HEK293 (cell line): ENCODE measurements around the gene ZSWIM6.

Source experiments
- BCL11B ChIP-seq: fragments of 450-650 bp; formaldehyde crosslinking; IDR thresholded peaks from 2 replicates; pipeline ENCODE4 v1.5.1; 2016; ENCODE audit warnings: low read depth, missing biosample characterization, missing genetic modification characterization
- EGR2 ChIP-seq: fragments of 450-650 bp; formaldehyde crosslinking; IDR thresholded peaks from 2 replicates; pipeline ENCODE4 v1.5.1; 2016; ENCODE audit warnings: low read depth, missing biosample characterization, missing genetic modification characterization
- FEZF1 ChIP-seq: fragments of 450-650 bp; formaldehyde crosslinking; IDR thresholded peaks from 2 replicates; pipeline ENCODE4 v1.5.1; 2016; ENCODE audit warnings: missing biosample characterization, missing genetic modification characterization
- GLIS2 ChIP-seq: fragments of 450-650 bp; formaldehyde crosslinking; IDR thresholded peaks from 2 replicates; pipeline ENCODE4 v1.5.1; 2016; ENCODE audit warnings: missing biosample characterization, missing genetic modification characterization
- HOXC10 ChIP-seq: sonication (generic); formaldehyde crosslinking; IDR thresholded peaks from 2 replicates; pipeline ENCODE4 v1.8.1; 2023; ENCODE audit warnings: mild to moderate bottlenecking, missing genetic modification reagents
- KLF8 ChIP-seq: fragments of 450-650 bp; formaldehyde crosslinking; IDR thresholded peaks from 2 replicates; pipeline ENCODE4 v1.5.1; 2016; ENCODE audit warnings: missing biosample characterization, missing genetic modification characterization
- MYNN ChIP-seq: fragments of 450-650 bp; formaldehyde crosslinking; IDR thresholded peaks from 2 replicates; pipeline ENCODE4 v1.5.1; 2016; ENCODE audit warnings: missing biosample characterization, missing genetic modification characterization, borderline replicate concordance
- SALL2 ChIP-seq: fragments of 450-650 bp; formaldehyde crosslinking; IDR thresholded peaks from 2 replicates; pipeline ENCODE4 v1.5.0; 2017; ENCODE audit warnings: missing biosample characterization, mild to moderate bottlenecking, missing genetic modification characterization, borderline replicate concordance
- SCRT1 ChIP-seq: fragments of 450-650 bp; formaldehyde crosslinking; IDR thresholded peaks from 2 replicates; pipeline ENCODE4 v1.5.1; 2016; ENCODE audit warnings: missing biosample characterization, missing genetic modification characterization, borderline replicate concordance
- SP2 ChIP-seq: fragments of 450-650 bp; formaldehyde crosslinking; IDR thresholded peaks from 2 replicates; pipeline ENCODE4 v1.5.1; 2016; ENCODE audit warnings: missing biosample characterization, missing genetic modification characterization
- ZBTB1 ChIP-seq: fragments of 450-650 bp; formaldehyde crosslinking; IDR thresholded peaks from 2 replicates; pipeline ENCODE4 v1.5.1; 2016; ENCODE audit warnings: missing biosample characterization, missing genetic modification characterization
- ZBTB7A ChIP-seq: fragments of 450-650 bp; formaldehyde crosslinking; IDR thresholded peaks from 2 replicates; pipeline ENCODE4 v1.5.1; 2016; ENCODE audit warnings: low read depth, missing biosample characterization, missing genetic modification characterization
- ZBTB8A ChIP-seq: fragments of 450-650 bp; formaldehyde crosslinking; IDR thresholded peaks from 2 replicates; pipeline ENCODE4 v1.5.1; 2016; ENCODE audit warnings: missing biosample characterization, missing genetic modification characterization
- ZFHX2 ChIP-seq: fragments of 450-650 bp; formaldehyde crosslinking; conservative IDR thresholded peaks from 2 replicates; pipeline ENCODE4 v1.5.1; 2016; ENCODE audit warnings: missing biosample characterization, missing genetic modification characterization
- ZFP37 ChIP-seq: fragments of 450-650 bp; formaldehyde crosslinking; IDR thresholded peaks from 2 replicates; pipeline ENCODE4 v1.5.1; 2016; ENCODE audit warnings: missing biosample characterization, missing genetic modification characterization
- ZNF10 ChIP-seq: fragments of 450-650 bp; formaldehyde crosslinking; IDR thresholded peaks from 2 replicates; pipeline ENCODE4 v1.5.1; 2017; ENCODE audit warnings: missing biosample characterization, missing genetic modification characterization
- ZNF132 ChIP-seq: fragments of 450-650 bp; formaldehyde crosslinking; IDR thresholded peaks from 2 replicates; pipeline ENCODE4 v1.5.1; 2017; ENCODE audit warnings: missing biosample characterization, missing genetic modification characterization, borderline replicate concordance
- ZNF157 ChIP-seq: fragments of 450-650 bp; formaldehyde crosslinking; IDR thresholded peaks from 2 replicates; pipeline ENCODE4 v1.5.1; 2016; ENCODE audit warnings: missing biosample characterization, missing genetic modification characterization
- ZNF16 ChIP-seq: fragments of 450-650 bp; formaldehyde crosslinking; IDR thresholded peaks from 2 replicates; pipeline ENCODE4 v1.5.1; 2016; ENCODE audit warnings: low read depth, missing biosample characterization, missing genetic modification characterization
- ZNF184 ChIP-seq: fragments of 450-650 bp; IDR thresholded peaks from 2 replicates; pipeline ENCODE4 v1.5.1; 2018; ENCODE audit warnings: missing biosample characterization, mild to moderate bottlenecking, missing genetic modification characterization
- ZNF2 ChIP-seq: fragments of 450-650 bp; formaldehyde crosslinking; IDR thresholded peaks from 2 replicates; pipeline ENCODE4 v1.5.1; 2016; ENCODE audit warnings: missing biosample characterization, missing genetic modification characterization
- ZNF211 ChIP-seq: fragments of 450-650 bp; formaldehyde crosslinking; IDR thresholded peaks from 2 replicates; pipeline ENCODE4 v1.5.1; 2016; ENCODE audit warnings: low read depth, missing biosample characterization, missing genetic modification characterization
- ZNF221 ChIP-seq: fragments of 450-650 bp; formaldehyde crosslinking; IDR thresholded peaks from 2 replicates; pipeline ENCODE4 v1.5.1; 2017; ENCODE audit warnings: missing biosample characterization, missing genetic modification characterization, borderline replicate concordance
- ZNF223 ChIP-seq: fragments of 450-650 bp; formaldehyde crosslinking; IDR thresholded peaks from 2 replicates; pipeline ENCODE4 v1.5.1; 2016; ENCODE audit warnings: missing biosample characterization, missing genetic modification characterization
- ZNF23 ChIP-seq: fragments of 450-650 bp; formaldehyde crosslinking; IDR thresholded peaks from 2 replicates; pipeline ENCODE4 v1.5.1; 2016; ENCODE audit warnings: missing biosample characterization, missing genetic modification characterization, borderline replicate concordance
- ZNF274 ChIP-seq, 2 experiments: fragments of 200-500 bp in 1 of 2; fragments of 450-650 bp in 1 of 2; sonication (Bioruptor generic) in 1 of 2; formaldehyde crosslinking in 1 of 2; IDR thresholded peaks; 2 replicates each; pipeline versions ENCODE4 v1.5.1 to v1.6.1; 2014 to 2016; ENCODE audit warnings: borderline replicate concordance in 1 of 2, inconsistent platforms in 1 of 2, low read length in 1 of 2, missing biosample characterization in 1 of 2, missing genetic modification characterization in 1 of 2
- ZNF335 ChIP-seq: fragments of 450-650 bp; formaldehyde crosslinking; conservative IDR thresholded peaks from 2 replicates; pipeline ENCODE4 v1.5.1; 2016; ENCODE audit warnings: missing biosample characterization, missing genetic modification characterization
- ZNF600 ChIP-seq: fragments of 450-650 bp; formaldehyde crosslinking; IDR thresholded peaks from 2 replicates; pipeline ENCODE4 v1.5.1; 2016; ENCODE audit warnings: missing biosample characterization, missing genetic modification characterization
- ZNF701 ChIP-seq: fragments of 450-650 bp; formaldehyde crosslinking; IDR thresholded peaks from 2 replicates; pipeline ENCODE4 v1.5.1; 2016; ENCODE audit warnings: missing biosample characterization, missing genetic modification characterization
- ZNF76 ChIP-seq: fragments of 450-650 bp; formaldehyde crosslinking; IDR thresholded peaks from 2 replicates; pipeline ENCODE4; 2016; ENCODE audit warnings: low read depth, missing biosample characterization, missing genetic modification characterization, borderline replicate concordance
- ZNF776 ChIP-seq: fragments of 450-650 bp; formaldehyde crosslinking; IDR thresholded peaks from 2 replicates; pipeline ENCODE4 v1.5.0; 2017; ENCODE audit warnings: missing biosample characterization, missing genetic modification characterization, borderline replicate concordance
- ZSCAN16 ChIP-seq: fragments of 450-650 bp; formaldehyde crosslinking; IDR thresholded peaks from 2 replicates; pipeline ENCODE4 v1.5.1; 2016; ENCODE audit warnings: missing biosample characterization, missing genetic modification characterization
- ZSCAN30 ChIP-seq: fragments of 450-650 bp; IDR thresholded peaks from 2 replicates; pipeline ENCODE4 v1.5.1; 2018; ENCODE audit warnings: missing biosample characterization, mild to moderate bottlenecking, missing genetic modification characterization, moderate library complexity
- TF ChIP-seq, protein P1 (sequence below): fragments of 450-650 bp; formaldehyde crosslinking; IDR thresholded peaks from 2 replicates; pipeline ENCODE4 v1.5.1; 2016; ENCODE audit warnings: missing biosample characterization, missing genetic modification characterization
- TF ChIP-seq, protein P2 (sequence below): fragments of 450-650 bp; formaldehyde crosslinking; IDR thresholded peaks from 2 replicates; pipeline ENCODE4 v1.5.1; 2017; ENCODE audit warnings: missing biosample characterization, missing genetic modification characterization
- TF ChIP-seq, protein P3 (sequence below): fragments of 450-650 bp; formaldehyde crosslinking; IDR thresholded peaks from 2 replicates; pipeline ENCODE4 v1.5.1; 2016; ENCODE audit warnings: missing biosample characterization, missing genetic modification characterization, low read depth
- TF ChIP-seq, protein P4 (sequence below): fragments of 450-650 bp; IDR thresholded peaks from 2 replicates; pipeline ENCODE4 v1.5.1; 2018; ENCODE audit warnings: missing biosample characterization, missing genetic modification characterization

ZSWIM6 gene

DNA sequence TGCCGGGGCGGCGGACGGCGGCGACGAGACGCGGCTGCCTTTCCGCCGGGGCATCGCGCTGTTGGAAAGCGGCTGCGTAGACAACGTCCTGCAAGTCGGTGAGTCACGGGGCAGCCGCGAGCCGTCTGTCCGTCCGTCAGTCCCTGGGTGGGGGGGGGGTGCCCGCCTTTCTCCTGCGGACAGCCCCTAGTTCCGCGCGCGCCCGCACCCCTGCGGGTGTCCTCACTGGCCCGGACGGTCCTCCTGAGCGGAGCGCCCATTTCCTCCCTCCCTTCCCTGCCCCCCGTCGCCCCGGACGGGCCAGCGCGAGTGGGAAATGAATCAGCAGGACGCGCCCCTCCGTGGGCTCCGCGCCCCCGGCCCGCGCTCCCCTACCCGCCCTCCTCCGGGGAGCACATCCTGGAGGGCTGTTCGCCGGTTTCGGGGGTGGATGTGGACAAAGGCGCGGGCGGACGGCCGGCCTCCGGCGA is 828 bp downstream of the ZSWIM6 start (continued):
- TF ChIP-seq ZNF132 (no peak), MYNN (no peak), ZNF274 (IDR thresholded peaks at IDR 0.05; ENCODE audit: low read length) (no peak), ZNF274 (tag by site-specific recombination; IDR thresholded peaks at IDR 0.05; ENCODE audit: borderline replicate concordance) (no peak), ZNF2 (tag by site-specific recombination) (peak; percentile 50; the same call in 1 of the 2 replicates), ZFP37 (tag by site-specific recombination) (no peak), ZNF701 (tag by site-specific recombination) (no peak), ZNF157 (no peak), ZBTB1 (no peak), SP2 (peak; percentile 42; the same call in 1 of the 2 replicates), ZNF23 (no peak), ZNF16 (no peak), GLIS2 (tag by site-specific recombination) (peak; percentile 93), ZFHX2 (tag by site-specific recombination) (peak; percentile 89), ZNF10 (tag by site-specific recombination) (no peak), FEZF1 (no peak), ZBTB7A (no peak), SALL2 (tag by site-specific recombination) (no peak), KLF8 (peak; percentile 65; the same call in 1 of the 2 replicates), ZNF600 (tag by site-specific recombination) (no peak), ZBTB8A (peak; percentile 76), ZNF221 (tag by site-specific recombination) (no peak), ZNF211 (tag by site-specific recombination) (no peak), BCL11B (0 out of 2 replicates have a peak, but pooled peaks have one; percentile 23), HOXC10 (CRISPR knock-in tag) (no peak), EGR2 (tag by site-specific recombination) (peak; percentile 92), SCRT1 (tag by site-specific recombination) (no peak), ZNF223 (tag by site-specific recombination) (no peak), ZNF76 (tag by site-specific recombination) (no peak), ZNF776 (tag by site-specific recombination) (no peak), ZSCAN30 (tag by site-specific recombination) (peak; percentile 10; the same call in 1 of the 2 replicates), ZSCAN16 (no peak), ZNF184 (no peak), ZNF335 (peak; percentile 74)
- TF ChIP-seq, protein P1, sequence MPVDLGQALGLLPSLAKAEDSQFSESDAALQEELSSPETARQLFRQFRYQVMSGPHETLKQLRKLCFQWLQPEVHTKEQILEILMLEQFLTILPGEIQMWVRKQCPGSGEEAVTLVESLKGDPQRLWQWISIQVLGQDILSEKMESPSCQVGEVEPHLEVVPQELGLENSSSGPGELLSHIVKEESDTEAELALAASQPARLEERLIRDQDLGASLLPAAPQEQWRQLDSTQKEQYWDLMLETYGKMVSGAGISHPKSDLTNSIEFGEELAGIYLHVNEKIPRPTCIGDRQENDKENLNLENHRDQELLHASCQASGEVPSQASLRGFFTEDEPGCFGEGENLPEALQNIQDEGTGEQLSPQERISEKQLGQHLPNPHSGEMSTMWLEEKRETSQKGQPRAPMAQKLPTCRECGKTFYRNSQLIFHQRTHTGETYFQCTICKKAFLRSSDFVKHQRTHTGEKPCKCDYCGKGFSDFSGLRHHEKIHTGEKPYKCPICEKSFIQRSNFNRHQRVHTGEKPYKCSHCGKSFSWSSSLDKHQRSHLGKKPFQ (tag by site-specific recombination) = no peak
- TF ChIP-seq, protein P2, sequence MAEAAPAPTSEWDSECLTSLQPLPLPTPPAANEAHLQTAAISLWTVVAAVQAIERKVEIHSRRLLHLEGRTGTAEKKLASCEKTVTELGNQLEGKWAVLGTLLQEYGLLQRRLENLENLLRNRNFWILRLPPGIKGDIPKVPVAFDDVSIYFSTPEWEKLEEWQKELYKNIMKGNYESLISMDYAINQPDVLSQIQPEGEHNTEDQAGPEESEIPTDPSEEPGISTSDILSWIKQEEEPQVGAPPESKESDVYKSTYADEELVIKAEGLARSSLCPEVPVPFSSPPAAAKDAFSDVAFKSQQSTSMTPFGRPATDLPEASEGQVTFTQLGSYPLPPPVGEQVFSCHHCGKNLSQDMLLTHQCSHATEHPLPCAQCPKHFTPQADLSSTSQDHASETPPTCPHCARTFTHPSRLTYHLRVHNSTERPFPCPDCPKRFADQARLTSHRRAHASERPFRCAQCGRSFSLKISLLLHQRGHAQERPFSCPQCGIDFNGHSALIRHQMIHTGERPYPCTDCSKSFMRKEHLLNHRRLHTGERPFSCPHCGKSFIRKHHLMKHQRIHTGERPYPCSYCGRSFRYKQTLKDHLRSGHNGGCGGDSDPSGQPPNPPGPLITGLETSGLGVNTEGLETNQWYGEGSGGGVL (tag by site-specific recombination) = peak; percentile 30; the same call in 1 of the 2 replicates
- TF ChIP-seq, protein P3, sequence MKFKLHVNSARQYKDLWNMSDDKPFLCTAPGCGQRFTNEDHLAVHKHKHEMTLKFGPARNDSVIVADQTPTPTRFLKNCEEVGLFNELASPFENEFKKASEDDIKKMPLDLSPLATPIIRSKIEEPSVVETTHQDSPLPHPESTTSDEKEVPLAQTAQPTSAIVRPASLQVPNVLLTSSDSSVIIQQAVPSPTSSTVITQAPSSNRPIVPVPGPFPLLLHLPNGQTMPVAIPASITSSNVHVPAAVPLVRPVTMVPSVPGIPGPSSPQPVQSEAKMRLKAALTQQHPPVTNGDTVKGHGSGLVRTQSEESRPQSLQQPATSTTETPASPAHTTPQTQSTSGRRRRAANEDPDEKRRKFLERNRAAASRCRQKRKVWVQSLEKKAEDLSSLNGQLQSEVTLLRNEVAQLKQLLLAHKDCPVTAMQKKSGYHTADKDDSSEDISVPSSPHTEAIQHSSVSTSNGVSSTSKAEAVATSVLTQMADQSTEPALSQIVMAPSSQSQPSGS (tag by site-specific recombination) = no peak
- TF ChIP-seq, protein P4, sequence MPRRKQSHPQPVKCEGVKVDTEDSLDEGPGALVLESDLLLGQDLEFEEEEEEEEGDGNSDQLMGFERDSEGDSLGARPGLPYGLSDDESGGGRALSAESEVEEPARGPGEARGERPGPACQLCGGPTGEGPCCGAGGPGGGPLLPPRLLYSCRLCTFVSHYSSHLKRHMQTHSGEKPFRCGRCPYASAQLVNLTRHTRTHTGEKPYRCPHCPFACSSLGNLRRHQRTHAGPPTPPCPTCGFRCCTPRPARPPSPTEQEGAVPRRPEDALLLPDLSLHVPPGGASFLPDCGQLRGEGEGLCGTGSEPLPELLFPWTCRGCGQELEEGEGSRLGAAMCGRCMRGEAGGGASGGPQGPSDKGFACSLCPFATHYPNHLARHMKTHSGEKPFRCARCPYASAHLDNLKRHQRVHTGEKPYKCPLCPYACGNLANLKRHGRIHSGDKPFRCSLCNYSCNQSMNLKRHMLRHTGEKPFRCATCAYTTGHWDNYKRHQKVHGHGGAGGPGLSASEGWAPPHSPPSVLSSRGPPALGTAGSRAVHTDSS (tag by site-specific recombination) = no peak
